WTC11 (cell line): ENCODE results near the gene CADM2. TPM values are rescaled to one million over a fixed set of nuclear protein-coding genes. Genes with fewer than 3 reads are reported as not detected.

Experiments
- ATAC-seq: fragments of 200-7000 bp; cut with Tn5 transposase; 2 replicates; pipeline ENCODE4 v1.10.0; 2021; ENCODE audit warnings: mild to moderate bottlenecking, moderate library complexity
- CTCF ChIA-PET: fragments of 300-600 bp; sonication (Branson Sonifier 250); formaldehyde crosslinking; loops from one replicate; lab custom pipeline; 2021; ENCODE audit warnings: antibody characterized with exemption; lab: Charles Lee
- POLR2A ChIA-PET: fragments of 350-600 bp; sonication (Branson Sonifier 250); formaldehyde crosslinking; loops from one replicate; lab custom pipeline; 2021; ENCODE audit warnings: antibody characterized with exemption; lab: Charles Lee
- DNase-seq: peaks from one replicate; pipeline ENCODE4 v3.0.0; 2021; ENCODE audit warnings: low spot score
- H3K27ac Mint-ChIP-seq: 2 replicates; pipeline ENCODE4 v1.8.0; 2021; ENCODE audit warnings: mixed read lengths
- H3K27me3 Mint-ChIP-seq: 2 replicates; pipeline ENCODE4 v1.8.0; 2021; ENCODE audit warnings: low read depth, mild to moderate bottlenecking, moderate library complexity, mixed read lengths
- H3K36me3 Mint-ChIP-seq: 2 replicates; pipeline ENCODE4 v1.8.0; 2021; ENCODE audit warnings: mixed read lengths
- H3K4me1 Mint-ChIP-seq: 2 replicates; pipeline ENCODE4 v1.8.0; 2022; ENCODE audit warnings: mixed read lengths
- H3K4me3 Mint-ChIP-seq: 2 replicates; pipeline ENCODE4 v1.8.0; 2021; ENCODE audit warnings: mild to moderate bottlenecking, moderate library complexity, mixed read lengths
- H3K9me3 Mint-ChIP-seq: 2 replicates; pipeline ENCODE4 v1.8.0; 2021; ENCODE audit warnings: mixed read lengths
- AR ChIP-seq: fragments of 250-450 bp; sonication (Bioruptor Pico); IDR thresholded peaks from 2 replicates; pipeline ENCODE4 v1.9.0; 2021; ENCODE audit warnings: mild to moderate bottlenecking
- CREB1 ChIP-seq: sonication (generic); formaldehyde crosslinking; IDR thresholded peaks from 2 replicates; pipeline ENCODE4 v1.8.0; 2023; ENCODE audit warnings: mild to moderate bottlenecking, missing genetic modification reagents
- CTCF ChIP-seq: fragments of 200-600 bp; IDR thresholded peaks from 2 replicates; pipeline ENCODE4 v1.8.0; 2022; ENCODE audit warnings: antibody characterized with exemption
- ERG ChIP-seq: fragments of 250-450 bp; sonication (Bioruptor Pico); IDR thresholded peaks from 2 replicates; pipeline ENCODE4 v1.8.0; 2021; ENCODE audit warnings: mild to moderate bottlenecking
- FOXP1 ChIP-seq: sonication (generic); formaldehyde crosslinking; IDR thresholded peaks from 2 replicates; pipeline ENCODE4 v1.8.0; 2022; ENCODE audit warnings: missing genetic modification reagents, mild to moderate bottlenecking, moderate library complexity, borderline replicate concordance
- JUN ChIP-seq: sonication (generic); formaldehyde crosslinking; IDR thresholded peaks from 2 replicates; pipeline ENCODE4 v1.8.0; 2023; ENCODE audit warnings: mild to moderate bottlenecking, missing genetic modification reagents
- KAT7 ChIP-seq: sonication (generic); formaldehyde crosslinking; IDR thresholded peaks from 2 replicates; pipeline ENCODE4 v1.8.1; 2023; ENCODE audit warnings: missing genetic modification reagents, mild to moderate bottlenecking, borderline replicate concordance
- MAX ChIP-seq: sonication (generic); formaldehyde crosslinking; IDR thresholded peaks from 2 replicates; pipeline ENCODE4 v1.8.0; 2022; ENCODE audit warnings: mild to moderate bottlenecking, missing genetic modification reagents
- MLX ChIP-seq: sonication (generic); formaldehyde crosslinking; IDR thresholded peaks from 2 replicates; pipeline ENCODE4 v1.8.1; 2023; ENCODE audit warnings: mild to moderate bottlenecking, missing genetic modification reagents, moderate library complexity
- SOX15 ChIP-seq: fragments of 250-450 bp; sonication (Bioruptor Pico); IDR thresholded peaks from 2 replicates; pipeline ENCODE4 v1.9.0; 2021; ENCODE audit warnings: mild to moderate bottlenecking
- TCF7 ChIP-seq: sonication (generic); formaldehyde crosslinking; IDR thresholded peaks from 2 replicates; pipeline ENCODE4 v1.8.0; 2022; ENCODE audit warnings: mild to moderate bottlenecking, low read depth, missing genetic modification reagents, moderate library complexity
- USF1 ChIP-seq: sonication (generic); formaldehyde crosslinking; IDR thresholded peaks from 2 replicates; pipeline ENCODE4 v1.8.0; 2022; ENCODE audit warnings: mild to moderate bottlenecking, missing genetic modification reagents
- ZBTB43 ChIP-seq: sonication (generic); formaldehyde crosslinking; IDR thresholded peaks from 2 replicates; pipeline ENCODE4 v1.8.1; 2023; ENCODE audit warnings: mild to moderate bottlenecking, missing genetic modification reagents
- ZMAT4 ChIP-seq: fragments of 250-450 bp; sonication (Bioruptor Pico); IDR thresholded peaks from 2 replicates; pipeline ENCODE4 v1.9.0; 2021; ENCODE audit warnings: mild to moderate bottlenecking
- ZNF416 ChIP-seq: fragments of 250-450 bp; sonication (Bioruptor Pico); IDR thresholded peaks from 2 replicates; pipeline ENCODE4 v1.9.0; 2021; ENCODE audit warnings: mild to moderate bottlenecking, inconsistent platforms
- total RNA-seq: library from RNA; stranded (reverse); gene quantifications from 3 replicates; pipeline ENCODE4 v1.2.3, GENCODE V29; 2021

Gene CADM2
- total RNA-seq, 1 experiment from 2014 or later: 18.8 TPM

- Mint-ChIP-seq H3K36me3 (no peaks in the 10 kb centered on the region), H3K27ac (no peak overlapping the region), H3K4me1 (peaks cover 10% of the 10 kb centered on the region), H3K27me3 (no peaks in the 10 kb centered on the region), H3K9me3 (no peaks in the 10 kb centered on the region), H3K4me3 (no peak overlapping the region)
- ChIA-PET POLR2A (no interaction called here), CTCF (interaction anchor here (1.4 kb wide), 1 partner anchor 9 kb away, joined by 3 read pairs; no protein-coding TSS in a partner anchor)
- TF ChIP-seq CREB1 (CRISPR knock-in tag) (no peak), ZBTB43 (CRISPR knock-in tag) (no peak), CTCF (no peak), JUN (CRISPR knock-in tag) (no peak), USF1 (no peak), TCF7 (no peak), MAX (CRISPR knock-in tag) (no peak), KAT7 (CRISPR knock-in tag) (no peak), AR (CRISPR knock-in tag) (no peak), SOX15 (CRISPR knock-in tag) (no peak)
- ATAC-seq (no peak), DNase-seq (no peak)
Measured at GRCh38 chr3:85584779-85585356, 626.1 kb downstream of the CADM2 start.

GRCh38 chr3:85586018-85586417 is 627.2 kb downstream of the CADM2 start:
- H3K4me1 Mint-ChIP-seq: peaks cover 10% of the 10 kb centered on the region
- CTCF ChIA-PET: interaction anchor here (1.4 kb wide), 1 partner anchor 10 kb away, joined by 3 read pairs; no protein-coding TSS in a partner anchor
- no peaks in the 10 kb centered on the region for H3K27me3 Mint-ChIP-seq
- no peaks in the 10 kb centered on the region for H3K36me3 Mint-ChIP-seq
- H3K4me3 Mint-ChIP-seq: no peak overlapping the region
- H3K9me3 Mint-ChIP-seq: no peaks in the 10 kb centered on the region
- ATAC-seq: peak; percentile 61
- POLR2A ChIA-PET: no interaction called here
- H3K27ac Mint-ChIP-seq: no peak overlapping the region
- no peak for DNase-seq
- TF ChIP-seq ERG (no peak), ZMAT4 (CRISPR knock-in tag) (no peak), ZNF416 (CRISPR knock-in tag) (no peak), FOXP1 (CRISPR knock-in tag) (no peak), MLX (CRISPR knock-in tag) (no peak)
- TF ChIP-seq, all 79 proteins: peak for 0
